ENCODE measurements around the gene PDPN.

- TF ChIP-seq POLR2AphosphoS5 (IDR thresholded peaks at IDR 0.05; ENCODE audit: low read depth, low read length) (no peak), BCL11A (IDR thresholded peaks at IDR 0.05; ENCODE audit: low read depth in 2 of 2, low read length in 2 of 2) (no peak)
- TF ChIP-seq, protein P1, sequence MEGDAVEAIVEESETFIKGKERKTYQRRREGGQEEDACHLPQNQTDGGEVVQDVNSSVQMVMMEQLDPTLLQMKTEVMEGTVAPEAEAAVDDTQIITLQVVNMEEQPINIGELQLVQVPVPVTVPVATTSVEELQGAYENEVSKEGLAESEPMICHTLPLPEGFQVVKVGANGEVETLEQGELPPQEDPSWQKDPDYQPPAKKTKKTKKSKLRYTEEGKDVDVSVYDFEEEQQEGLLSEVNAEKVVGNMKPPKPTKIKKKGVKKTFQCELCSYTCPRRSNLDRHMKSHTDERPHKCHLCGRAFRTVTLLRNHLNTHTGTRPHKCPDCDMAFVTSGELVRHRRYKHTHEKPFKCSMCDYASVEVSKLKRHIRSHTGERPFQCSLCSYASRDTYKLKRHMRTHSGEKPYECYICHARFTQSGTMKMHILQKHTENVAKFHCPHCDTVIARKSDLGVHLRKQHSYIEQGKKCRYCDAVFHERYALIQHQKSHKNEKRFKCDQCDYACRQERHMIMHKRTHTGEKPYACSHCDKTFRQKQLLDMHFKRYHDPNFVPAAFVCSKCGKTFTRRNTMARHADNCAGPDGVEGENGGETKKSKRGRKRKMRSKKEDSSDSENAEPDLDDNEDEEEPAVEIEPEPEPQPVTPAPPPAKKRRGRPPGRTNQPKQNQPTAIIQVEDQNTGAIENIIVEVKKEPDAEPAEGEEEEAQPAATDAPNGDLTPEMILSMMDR (IDR thresholded peaks at IDR 0.05; ENCODE audit: control extremely low read depth in 1 of 3, insufficient read depth in 1 of 3, low read depth in 1 of 3, low read length in 3 of 3): no peak
These were observed 23.1 kb upstream of the PDPN start for GRCh38 chr1:13560541-13560940.
